KG1 (cell line): Measurements from ENCODE around the gene TUBB3.
A peak's percentile ranks its signal among the peaks of the same experiment; 100 is the strongest.
"Not testable (repeated sequence)": the region's sequence is repeated elsewhere in the genome, so short reads cannot be mapped to it uniquely, and the experiment has no call there.

ENCODE experiments used
- DNase-seq: peaks from one replicate; lab custom pipeline; 2025; lab: John Stamatoyannopoulos, UW

TUBB3 gene

DNA sequence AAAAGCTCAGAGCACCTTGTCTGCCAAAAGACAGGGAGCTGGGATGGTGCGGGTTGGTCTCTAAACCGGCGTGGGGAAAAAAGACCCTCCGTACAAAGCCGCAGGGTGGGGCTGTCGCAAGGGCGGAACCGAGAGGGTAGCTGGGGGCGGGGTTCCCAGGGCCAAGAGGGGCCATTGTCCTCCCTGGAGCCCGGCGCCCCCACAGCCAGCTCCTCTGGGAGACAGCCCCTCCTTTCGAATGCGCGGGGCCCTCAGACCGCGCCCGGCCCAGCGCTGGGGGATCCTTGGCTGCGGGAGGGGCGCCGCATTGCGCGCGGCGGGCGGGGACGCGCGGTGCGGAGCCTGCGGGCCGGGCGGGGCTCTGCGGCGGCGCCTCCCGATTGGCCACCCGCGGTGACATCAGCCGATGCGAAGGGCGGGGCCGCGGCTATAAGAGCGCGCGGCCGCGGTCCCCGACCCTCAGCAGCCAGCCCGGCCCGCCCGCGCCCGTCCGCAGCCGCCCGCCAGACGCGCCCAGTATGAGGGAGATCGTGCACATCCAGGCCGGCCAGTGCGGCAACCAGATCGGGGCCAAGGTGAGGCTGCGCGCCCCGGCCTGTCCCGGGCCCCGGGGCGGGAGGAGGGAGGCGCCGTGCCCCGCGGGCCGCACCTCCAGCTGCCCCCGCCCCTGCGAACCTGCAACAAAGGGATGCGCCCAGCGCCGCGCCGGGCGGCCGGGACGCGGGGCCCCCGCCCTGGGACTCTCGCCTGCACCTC is at the start of gene TUBB3:
TUBB3 (plus strand) TSS at position 459 of the 756 bp plus-strand sequence; CDS start at position 519, 60 bp downstream.
- no peak for DNase-seq

DNA sequence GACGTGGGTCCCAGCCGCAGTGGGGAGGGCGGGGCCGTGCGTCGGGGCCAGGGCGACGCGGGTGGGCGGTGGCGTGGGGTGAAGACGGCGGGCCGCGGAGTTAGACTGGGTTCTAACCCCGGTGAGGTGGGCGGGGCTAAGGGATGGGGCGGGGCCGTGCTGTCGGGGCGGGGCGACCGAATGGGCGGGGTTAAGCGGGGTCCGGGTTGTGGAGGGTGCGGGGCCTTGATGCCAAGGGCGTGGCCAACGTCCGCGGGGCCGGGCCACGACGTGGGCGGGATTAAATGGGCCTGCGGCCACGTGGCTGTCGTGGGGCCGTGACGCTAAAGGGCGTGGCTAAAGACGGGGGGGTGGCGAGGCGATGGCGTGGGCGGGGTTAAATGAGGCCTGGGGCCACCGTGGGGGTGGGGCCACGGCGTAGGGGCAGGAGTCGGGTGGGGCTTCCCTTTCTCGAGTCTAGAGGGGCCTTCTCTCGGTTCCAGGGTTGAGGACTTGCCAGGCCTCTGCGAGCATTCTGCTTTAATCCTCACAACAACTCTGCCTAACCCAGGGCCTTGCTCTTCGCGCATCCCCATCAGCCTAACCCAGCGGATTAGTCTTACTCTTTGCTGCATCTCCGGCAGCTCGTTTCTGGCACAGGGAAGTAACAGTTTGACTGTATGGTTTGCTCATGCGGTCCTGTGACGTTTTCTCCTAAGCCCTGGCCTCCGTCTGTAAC is 49.0 kb upstream of the TUBB3 start:
- peak; percentile 68 for DNase-seq

- DNase-seq = not testable (repeated sequence)
Observed at GRCh38 chr16:89879123-89879522, 44.0 kb upstream of the TUBB3 start.

- DNase-seq = no peak
Observed at GRCh38 chr16:89880477-89881367, 42.4 kb upstream of the TUBB3 start.

- DNase-seq = no peak
Observed at GRCh38 chr16:89881368-89881730, 41.8 kb upstream of the TUBB3 start.

GRCh38 chr16:89883346-89884040 is 39.6 kb upstream of the TUBB3 start:
- DNase-seq = no peak

DNA sequence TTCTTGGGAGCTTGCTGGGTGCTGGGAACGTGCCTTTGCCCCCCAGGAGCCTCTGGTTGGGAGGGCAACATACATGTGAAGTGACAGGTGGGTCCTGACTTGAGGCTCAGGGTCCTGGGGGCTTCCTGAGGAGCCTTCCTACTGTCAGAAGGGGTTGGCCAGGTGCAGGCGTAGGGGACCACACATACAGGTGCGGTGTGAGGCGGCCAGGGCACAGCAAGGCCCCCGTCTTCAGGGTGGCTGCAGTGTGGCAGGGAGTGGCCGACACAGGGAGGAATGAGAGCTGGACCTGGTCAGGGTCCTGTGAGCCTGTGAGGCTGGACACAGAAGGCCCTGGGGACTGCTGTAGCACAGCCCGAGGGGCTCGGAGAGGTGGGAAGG is 39.1 kb upstream of the TUBB3 start:
- no peak for DNase-seq

DNA sequence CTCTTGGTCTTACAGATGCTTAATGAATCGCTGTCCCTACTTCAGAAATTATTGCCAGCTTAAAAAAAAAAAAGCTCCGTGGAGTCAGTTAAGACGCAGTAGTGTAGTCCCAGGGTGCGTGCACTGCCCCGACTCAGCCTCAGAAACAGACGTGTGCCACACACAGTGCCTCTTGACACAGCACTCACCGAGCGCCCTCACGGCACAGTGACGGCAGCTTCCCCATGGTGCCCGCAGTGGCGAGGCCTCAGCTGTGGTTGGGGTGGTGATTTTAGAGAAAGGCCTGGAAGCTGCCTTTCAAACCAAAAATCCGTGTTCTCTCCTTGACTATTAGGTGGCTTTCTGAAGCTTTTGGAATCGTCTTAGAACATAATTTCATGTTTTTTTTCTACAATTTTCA is 35.9 kb upstream of the TUBB3 start:
- no peak for DNase-seq

DNA sequence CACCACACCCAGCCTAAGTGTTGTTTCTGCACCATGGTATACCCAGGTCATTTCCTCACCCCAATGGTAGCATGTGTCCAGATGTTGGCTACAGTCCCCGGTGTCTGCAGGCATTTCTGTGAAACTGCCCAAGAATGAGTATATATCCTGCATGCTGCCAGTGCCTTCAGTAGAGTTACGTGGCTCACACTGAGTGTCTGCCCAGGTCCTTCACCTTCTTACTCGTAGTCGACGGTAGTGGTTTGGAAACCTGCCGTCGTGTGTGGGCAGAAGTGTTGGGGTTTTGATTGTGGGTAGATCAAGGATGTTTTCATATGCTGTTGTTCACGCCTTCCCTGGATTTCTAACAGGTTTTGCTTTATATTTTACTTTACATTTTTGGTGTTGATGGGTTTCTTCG is 32.9 kb upstream of the TUBB3 start:
- no peak for DNase-seq

GRCh38 chr16:89890886-89891657 is 32.1 kb upstream of the TUBB3 start:
- DNase-seq = no peak

- no peak for DNase-seq
Observed at GRCh38 chr16:89892055-89892630, 31.0 kb upstream of the TUBB3 start.

- no peak for DNase-seq
Observed at GRCh38 chr16:89892635-89893034, 30.5 kb upstream of the TUBB3 start.

GRCh38 chr16:89893642-89894548 is 29.2 kb upstream of the TUBB3 start:
- no peak for DNase-seq

GRCh38 chr16:89895482-89896250 is 27.5 kb upstream of the TUBB3 start:
- no peak for DNase-seq

DNA sequence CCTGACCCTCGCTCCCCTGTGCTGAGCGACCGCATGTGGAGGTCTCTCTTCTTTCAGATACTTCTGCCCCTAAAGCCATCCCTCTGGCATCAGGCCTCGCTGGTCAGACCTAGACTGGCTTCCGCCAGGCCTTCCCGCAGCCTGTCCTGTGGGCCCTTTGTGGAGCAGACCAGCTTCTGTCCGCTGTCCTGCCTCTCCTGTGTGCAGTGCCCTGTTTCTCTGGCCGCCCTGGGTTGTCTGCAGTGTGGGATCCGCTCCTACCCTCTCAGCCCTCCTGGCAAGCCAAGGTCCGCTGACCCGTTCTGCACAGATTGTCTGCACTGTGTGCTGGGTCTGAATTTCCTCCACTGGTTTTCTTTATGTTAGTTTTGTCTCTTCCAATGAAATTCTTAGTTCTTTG is 25.9 kb upstream of the TUBB3 start:
- no peak for DNase-seq

- DNase-seq = no peak
Observed at GRCh38 chr16:89898201-89898967, 24.8 kb upstream of the TUBB3 start.

DNA sequence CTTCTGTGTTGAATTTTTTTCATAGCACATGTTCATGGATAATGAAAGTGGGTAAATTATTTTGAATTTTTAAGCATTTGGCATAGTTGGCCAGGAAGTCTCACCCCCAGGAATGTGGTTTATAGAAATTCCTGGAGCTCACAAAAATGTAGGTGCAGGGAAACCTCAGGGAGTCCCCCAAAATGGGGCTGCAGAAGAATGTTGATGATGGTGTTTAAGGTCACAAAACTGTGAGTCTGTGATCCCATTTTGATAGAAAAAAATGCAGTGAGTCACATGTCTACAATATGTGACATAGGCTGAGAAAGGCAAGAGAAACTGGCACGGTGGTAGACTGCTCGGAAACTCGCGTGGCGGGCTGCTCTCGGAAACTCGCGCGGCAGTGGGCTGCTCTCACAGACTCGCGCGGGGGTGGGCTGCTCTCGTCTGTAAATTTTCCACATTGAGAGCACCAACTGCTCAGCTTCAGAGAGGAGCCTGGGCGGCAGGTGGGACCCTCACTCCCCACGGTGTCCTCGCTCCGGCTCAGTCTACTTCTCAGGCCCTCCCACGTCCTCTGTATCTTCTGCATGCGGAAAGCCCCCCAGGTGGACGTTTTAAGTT is 23.2 kb upstream of the TUBB3 start:
- no peak for DNase-seq

GRCh38 chr16:89900885-89901284 is 22.3 kb upstream of the TUBB3 start:
- no peak for DNase-seq
